CD1c-positive myeloid dendritic cell (primary cell): ENCODE results near the gene KRT36.

Experiments used
- DNase-seq: peaks from one replicate; pipeline ENCODE4 v3.0.0-alpha.2; 2016; ENCODE audit errors: extremely low spot score

Gene KRT36

DNA sequence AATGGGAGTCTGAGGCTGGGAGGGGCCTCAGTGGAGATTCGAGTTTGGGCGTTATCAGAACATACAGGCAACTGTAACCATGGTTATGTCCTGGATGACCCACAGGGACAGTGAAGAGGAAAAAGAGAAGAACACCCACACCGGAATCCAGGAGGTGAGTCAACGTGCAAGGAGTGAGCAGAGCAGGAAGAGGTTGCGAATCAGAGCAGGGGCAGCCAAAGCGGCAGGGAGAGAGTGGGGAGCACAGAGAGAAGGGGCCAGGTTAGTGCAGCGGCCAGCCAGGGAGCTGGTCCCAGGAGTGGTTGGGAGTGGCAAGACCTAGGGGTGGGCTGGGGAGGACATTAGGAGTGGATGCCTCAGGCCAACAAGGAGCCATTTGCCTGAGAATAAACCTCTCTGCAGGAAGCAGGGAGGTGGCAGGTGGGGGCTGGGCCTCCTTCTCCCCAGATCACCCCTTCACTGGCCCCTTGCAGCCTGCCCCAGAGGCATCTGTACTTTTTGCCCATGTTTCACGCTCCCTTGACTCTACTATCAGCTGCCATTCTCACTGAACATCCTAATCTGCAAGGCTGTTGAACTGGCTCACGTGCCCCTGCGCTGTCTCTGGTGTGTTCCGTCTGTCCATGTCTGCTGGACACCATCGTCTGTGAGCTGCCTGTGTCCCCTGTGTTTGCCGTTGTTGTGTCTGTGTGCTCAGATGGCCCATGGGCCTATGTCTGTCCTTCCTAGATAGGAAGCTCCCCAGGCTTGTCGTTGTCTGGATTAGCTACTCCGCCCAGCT lies 10.6 kb upstream of the KRT36 start:
- peak; percentile 72 for DNase-seq

DNA sequence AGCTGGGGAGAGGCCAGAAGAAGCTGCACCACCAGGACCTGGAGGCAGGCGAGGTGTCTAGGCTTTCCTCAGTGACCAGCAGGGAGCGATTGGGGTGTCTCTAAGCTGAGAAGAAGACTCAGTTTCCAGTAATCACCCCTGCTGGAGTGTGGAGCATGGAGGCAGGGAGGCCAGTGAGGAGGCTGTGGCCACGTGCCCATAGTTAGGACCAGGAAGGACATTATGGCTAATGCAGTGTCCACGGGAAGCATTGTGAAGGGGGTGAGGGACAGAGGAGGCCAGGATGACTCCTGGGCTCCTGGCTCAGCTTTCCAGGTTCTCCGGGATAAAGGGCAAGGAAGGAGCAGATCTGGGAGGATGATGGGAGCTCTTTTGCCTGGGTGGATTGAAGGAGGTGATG lies 10.0 kb upstream of the KRT36 start:
- DNase-seq = no peak

DNA sequence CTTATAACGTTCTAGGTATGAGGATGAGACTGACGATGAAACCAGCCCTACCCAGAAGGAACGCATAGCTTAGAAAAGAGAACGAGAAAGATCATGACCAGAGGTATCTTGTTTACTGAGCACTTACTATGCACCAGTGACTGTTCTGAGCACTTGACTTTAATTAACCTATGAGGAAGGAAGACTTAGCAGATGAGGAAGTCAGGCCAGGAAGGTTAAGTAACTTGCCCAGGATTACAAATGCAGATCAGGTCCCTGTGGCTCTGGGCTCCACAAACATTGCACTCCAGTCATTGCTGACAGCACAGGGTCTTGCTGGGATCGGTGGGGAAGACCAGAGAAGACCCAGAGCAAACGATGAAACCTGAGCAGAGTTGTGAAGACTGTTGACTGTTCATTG lies 8.6 kb upstream of the KRT36 start:
- peak; percentile 80 for DNase-seq

DNA sequence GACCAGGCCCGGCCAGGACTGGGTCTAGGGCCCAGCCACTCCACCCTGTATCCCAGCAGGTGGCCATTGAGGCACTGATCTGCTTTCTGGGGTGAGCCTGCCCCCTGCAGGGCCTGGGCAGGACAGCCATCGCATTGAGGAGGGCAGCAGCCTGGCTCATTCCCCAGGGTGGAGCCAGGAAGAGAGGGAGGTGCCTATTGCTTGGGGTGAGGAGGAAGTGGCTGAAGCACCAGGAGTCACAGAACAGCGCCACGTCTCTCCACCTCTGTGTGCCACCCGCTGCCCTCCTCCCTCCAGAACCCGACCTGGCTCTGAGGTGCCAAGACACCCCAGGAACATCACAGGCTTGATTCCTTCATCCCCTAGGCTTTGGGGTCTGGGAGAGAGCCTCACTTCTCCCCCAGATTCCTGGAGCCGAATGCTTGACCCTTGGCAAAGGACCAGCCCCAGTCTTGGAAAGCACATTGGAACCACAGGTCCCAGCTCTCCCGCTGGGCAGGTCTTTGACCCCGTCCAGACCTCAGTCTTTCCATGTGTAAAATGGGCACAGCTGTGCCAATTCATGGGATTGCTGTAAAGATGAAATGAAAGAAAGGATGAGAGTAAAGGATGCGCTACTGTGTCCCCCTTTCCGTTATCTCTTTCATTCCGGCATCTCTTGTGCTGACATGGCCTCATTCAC lies 7.2 kb upstream of the KRT36 start:
- peak; percentile 85 for DNase-seq

DNA sequence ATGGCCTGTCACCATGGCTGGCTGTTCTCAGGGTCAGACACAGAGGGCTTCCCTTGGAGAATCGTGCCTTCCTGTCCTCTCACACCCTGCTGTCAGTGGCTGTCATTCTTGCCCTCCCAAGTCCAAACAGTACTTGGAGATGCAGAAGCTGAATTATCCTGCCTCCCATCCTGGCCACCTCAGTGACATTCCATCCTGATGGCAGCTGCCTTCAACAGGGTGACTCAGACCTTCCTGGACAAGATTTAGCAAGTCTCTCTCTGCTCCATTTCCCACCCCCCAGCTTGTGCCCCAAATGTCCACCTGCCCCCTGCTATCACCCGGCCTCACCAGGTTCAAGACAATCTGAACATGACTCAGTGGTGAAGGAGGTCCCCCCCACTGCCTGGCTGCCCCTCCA lies 4.8 kb upstream of the KRT36 start:
- DNase-seq = no peak

DNA sequence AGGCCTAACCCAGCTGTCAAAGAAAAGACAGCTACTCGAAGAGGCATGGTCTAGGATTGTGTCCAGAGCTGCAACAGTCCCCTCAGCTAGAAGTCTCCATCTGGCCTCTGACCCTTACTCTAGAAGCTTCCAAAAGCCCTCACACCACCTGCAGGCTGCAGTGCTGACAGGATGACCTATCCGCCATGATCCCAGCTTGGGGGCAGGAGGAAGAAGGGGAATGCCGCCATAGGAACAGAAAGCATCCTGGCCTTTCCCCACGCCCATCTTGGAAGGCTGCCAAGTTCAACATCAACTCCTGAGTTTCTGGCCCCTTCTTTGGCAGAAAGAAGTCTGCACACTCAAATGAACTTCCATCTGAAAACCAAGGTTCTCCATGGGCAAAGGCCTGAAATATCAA lies 3.1 kb upstream of the KRT36 start:
- peak; percentile 33 for DNase-seq

DNA sequence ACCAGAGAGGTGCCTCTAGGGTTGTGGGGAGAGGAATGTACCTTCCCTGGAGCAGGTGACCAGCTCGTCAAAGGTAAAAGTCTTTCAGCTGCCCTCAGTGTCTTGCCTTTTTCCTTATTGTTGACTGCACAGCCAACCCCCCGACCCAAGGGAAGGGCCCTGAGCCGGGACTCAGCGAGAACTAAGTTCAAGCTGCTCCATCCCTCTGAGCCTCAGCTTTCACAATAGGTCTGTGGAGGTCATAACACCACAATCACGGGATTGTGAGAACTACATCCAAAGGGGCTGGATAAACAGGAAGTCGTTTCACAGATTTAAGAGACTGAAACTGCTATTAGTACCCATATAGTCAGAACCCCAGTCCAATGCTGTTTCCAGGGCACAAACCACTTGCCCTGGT lies 2.6 kb upstream of the KRT36 start:
- DNase-seq = peak; percentile 80

DNA sequence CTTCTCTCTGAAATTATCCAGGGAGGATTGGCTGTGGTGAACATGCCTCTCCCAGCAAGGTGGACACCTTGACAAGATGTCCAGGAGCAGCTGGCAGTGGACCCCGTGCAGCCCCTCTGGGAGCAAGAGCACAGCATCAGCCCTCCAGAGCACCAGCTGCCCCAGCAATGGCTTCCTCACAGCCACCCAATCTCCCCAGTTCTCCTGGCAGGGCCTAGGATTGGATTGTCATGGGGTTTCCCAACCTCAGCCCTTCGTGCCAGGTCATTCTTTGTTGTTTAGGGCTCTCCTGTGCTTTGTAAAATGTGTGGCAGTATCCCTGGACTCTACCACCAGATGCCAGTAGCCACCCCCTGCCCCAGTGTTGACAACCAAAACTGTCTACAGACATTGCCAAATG lies 1.8 kb upstream of the KRT36 start:
- DNase-seq = no peak

DNA sequence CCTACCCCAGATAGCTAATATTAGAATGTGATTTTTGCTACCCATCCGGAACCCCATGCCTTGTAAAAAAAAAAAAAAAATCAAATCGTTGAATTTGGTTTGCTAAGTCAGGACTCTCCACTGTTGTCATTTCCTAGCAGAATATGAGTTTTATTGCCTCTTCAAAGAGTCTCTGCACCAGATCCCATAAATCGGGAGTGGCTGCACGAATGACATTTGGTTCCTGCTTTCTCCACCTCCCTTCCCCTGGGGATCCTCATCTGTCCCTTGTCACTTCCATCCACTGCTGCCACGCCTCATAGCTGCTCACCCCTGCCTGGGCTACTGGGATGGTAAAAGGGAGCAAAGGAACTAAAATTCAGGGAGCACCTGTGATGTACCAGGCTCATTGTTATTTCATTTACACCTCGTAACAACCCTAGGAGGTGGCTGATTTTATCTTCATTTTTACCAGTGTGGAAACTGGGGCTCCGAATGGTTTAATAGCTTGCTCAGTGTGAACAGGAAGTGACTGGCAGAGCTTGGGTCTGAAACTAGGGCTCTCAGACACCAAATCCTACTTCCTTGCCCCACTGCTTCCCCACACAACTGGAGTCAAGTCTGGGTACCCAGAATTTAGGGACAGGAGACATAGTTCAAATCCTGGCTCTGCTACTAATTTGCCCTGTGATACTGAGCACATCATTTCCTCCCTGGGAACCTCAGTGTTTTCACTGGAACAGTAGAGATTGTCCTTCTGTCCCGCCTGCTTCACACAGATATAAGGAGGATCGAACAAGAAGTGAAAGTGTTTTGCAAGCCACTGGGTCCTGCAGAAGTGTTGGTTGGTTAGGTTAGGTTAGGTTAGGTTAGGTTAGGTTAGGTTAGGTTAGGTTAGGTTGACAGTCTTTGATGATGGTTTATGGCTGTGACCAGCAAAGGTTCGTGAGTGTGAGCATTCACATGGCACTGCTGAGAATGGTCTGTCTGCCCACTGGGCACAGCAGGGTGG lies 585 bp upstream of the KRT36 start:
- peak; percentile 51 for DNase-seq

DNA sequence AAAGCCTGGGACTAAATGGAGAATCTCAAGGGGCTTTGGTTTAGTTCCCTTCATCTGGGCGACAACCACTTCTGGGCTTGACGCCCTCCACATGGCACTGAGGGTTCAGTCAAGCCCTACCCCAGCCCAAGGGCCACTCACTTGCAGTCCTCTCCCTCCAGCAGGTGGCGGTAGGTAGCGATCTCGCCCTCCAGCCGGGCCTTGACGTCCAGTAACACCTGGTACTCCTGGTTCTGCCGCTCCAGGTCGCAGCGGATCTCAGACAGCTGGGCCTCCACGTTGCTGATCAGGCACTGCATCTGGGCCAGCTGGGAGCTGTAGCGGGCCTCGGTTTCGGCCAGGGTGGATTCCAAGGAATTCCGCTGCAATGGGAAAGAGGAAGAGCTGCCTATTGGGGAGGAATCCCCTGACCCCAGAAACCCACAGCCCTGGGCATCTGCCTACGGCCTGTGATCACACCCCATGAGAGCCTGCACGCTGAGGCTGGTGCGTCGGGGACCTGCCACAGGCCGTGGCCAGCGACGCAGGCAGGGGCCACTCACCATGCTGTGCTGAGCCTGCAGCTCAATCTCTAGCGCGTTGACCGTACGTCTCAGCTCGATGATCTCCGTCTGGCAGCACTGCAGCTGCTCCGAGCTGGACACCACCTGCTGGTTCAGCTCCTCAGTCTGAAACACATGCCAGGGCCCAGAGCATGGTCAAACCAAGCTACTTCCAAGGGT lies 2.7 kb downstream of the KRT36 start:
- DNase-seq = peak; percentile 40

DNA sequence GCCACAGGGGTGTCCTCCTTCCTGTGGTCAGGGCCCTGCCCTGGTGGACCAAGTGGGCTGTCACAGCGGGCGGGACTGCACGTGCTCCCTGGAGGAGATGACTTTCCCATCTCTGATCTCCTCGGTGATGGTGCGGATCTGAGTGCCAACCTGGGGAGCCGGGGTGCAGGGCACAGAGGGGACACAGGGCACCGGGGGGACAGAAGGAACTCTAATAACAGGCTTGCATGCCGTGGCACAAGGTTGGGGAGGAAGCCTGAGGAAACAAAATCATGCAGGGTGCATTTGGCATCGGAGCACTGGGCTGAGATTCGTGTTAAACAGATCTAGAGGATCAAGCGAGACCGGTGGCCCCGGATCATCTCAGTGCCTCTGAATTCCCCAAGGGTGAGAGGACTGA lies 3.4 kb downstream of the KRT36 start:
- no peak for DNase-seq

DNA sequence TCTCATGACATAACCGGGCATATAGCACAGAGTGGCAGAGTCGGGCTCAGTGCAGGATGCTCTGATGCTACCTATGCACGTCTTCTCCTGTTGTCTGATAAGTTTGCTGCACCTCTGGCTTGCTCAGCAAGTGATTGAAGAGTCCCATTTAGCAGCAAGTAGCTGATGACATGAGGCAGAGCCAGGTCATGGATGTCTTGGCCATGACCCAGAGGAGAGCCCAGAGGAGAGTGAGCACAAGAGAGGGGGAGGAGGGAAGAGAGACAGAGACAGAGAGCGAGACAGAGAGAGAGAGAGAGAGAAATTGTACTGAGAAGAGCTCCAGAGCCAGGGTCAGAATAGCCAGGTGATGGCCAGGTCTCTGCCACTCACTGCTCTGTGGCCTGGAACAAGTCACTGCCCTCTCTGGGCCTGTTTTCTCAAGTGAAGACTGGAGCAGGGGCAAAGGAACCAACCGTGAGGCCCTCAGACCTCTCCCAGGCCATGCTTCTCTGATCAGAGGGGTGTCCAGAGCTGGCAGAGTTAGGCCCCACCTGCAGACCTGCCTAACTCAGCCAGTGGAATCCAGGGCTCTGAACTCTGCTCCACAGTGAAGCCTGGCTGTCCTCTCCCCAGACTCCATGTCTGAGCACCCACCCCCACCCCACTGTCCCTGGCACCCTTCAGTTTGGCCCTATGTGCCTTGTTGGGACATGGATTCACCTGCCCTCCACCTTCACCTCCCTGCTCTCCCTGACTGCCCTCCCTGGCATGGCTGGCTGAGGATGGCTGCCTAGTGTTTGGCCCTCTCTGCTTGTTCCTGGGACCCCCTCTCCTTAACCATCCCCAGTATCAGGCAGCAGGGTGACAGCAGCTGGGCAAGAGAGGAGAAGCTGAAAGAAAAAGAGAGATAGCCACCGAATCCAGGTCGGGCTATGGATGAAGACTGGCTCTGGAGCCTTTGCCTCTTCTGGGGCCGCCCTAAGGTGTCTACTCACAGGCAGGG lies 4.5 kb downstream of the KRT36 start:
- no peak for DNase-seq

DNA sequence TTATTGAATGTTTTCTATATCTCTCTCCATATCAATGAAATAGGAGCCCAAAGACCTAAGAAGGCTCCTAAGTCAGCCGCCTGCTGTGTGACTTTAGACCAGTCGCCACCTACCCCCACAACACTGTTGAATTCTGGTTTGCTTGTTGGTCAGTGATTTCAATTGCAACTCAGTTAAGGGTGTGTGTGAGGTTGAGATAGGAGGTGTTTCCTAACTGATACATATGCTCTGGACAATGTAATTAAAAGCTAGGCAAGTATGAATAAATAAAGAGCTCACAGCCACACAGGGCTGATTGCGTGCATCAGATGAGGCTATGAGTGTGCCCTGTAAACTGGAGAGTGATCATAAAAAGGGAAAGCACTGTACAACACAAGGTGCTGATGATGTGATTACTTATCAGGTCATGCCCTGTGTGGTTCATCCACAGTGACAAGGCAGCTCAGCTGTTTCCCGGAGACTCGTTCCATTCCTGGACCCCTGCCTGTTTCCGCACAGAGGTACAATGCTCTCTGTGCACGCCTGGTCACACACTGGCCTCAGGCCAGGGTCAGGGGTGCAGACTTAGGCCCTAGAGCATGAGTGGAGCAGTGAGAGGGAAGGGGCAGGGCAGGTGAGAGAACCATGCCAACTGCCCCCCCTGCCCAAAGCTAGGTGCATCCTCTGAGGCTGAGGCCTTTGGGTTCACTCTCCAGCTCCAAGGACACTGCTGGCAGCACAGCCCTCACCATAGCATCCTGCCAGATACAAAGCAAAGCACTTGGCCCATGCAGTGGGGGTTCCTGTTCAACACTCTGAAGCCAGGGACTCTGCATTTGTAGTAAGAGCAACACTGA lies 5.5 kb downstream of the KRT36 start:
- DNase-seq = no peak

DNA sequence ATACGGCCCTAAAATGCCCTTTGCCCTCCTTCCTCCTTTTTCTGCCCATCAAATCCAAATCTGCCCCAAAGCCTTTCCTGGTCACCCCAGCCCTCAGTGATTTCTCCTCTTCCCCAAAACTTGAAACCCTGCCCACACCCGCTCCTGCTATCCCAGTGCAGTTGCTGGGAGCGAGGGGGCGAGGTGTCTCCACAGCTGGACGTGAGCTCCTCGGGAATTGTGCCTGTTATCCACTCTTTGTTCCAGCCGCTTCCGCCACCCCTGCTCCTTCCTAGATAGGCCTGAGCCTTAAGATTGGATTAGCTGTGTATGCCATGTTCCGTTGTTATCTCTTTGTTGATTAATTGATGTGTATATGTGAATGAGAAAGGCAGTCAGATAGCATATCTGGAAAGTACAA lies 6.2 kb downstream of the KRT36 start:
- no peak for DNase-seq

DNA sequence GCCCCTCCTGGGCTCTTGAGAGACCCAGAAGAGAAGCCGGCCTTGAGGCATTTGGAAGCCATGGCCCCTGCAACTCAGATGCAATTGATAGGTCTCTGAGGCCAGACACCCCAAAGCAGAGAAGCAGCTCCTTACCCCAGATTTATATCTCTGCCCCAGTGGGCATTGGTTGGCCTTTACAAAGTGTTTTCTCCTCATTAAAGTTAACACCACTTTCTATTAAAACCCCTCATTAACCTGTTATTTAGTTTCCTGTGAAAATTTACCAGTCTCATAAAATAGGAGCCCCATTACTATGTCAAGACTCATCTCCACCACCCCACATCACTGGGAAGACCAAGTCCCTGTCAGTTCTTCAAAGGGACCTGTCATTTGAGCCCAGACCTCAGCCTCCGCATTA lies 8.7 kb downstream of the KRT36 start, which contains the start of gene KRT35:
TSS of gene KRT35 (minus strand) at position 116 of the 400 bp plus-strand sequence. CDS start at position 62, 54 bp downstream.
- no peak for DNase-seq

DNA sequence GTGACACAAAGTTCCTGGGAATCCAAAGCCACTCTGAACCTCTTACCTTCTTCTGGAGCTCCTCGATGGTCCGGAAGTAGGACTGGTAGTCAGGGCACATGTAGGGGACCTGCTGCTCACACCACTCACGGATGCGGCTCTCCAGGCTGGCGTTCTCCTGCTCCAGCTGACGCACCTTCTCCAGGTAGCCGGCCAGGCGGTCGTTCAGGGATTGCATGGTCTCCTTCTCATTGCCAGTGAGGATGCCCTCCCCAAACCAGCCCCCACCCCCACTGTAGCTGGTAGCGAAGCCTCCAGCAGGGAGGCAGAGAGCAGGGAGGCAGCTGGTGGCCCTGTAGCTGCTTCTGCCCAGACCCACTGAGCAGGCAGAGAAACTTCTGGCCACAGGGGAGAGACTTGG lies 9.1 kb downstream of the KRT36 start:
- no peak for DNase-seq

DNA sequence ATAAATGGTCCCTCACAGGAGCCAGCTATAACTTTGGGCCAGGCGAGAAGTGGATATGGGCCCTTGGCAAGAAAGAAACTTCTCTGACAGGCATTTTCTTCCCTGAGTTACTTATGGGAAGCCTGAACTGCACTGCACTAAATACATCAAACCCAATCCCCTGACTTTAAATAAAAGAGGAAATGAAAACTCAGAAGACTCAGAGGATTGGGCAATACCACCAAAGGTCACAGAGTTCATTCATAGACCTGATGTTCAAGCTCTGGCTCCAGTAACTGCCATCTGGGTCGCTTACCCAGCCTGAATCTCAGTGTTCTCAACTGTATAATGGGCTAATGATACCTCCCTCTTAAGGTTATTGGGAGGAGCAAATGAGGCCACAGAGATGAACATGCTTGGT lies 9.6 kb downstream of the KRT36 start:
- DNase-seq = peak; percentile 37

DNA sequence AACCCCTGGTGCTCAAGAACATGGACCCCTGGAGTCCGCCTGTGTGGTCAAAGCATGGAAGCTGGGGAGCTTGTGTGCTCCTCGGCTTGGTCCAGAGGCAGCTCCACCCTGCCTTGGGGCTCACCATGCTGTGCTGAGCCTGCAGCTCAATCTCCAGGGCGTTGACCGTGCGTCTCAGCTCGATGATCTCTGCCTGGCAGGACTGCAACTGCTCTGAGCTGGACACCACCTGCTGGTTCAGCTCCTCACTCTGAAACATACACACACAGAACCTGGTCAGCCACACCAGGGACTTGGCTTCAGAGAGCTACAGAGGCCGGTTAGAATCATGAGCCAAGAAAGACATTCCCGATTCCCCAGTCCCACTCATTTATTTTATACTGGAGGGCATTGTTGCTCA lies 11.5 kb downstream of the KRT36 start:
- no peak for DNase-seq
